ENCODE measurements around the gene ARMH2. TPM values are rescaled to one million over a fixed set of nuclear protein-coding genes. Genes with fewer than 3 reads are reported as not detected.

The ARMH2 gene
- total and polyA plus RNA-seq, 2 donors (not counting 1 experiment from before 2014, with no cell fraction given): 0.43 to 5.0 TPM

DNA sequence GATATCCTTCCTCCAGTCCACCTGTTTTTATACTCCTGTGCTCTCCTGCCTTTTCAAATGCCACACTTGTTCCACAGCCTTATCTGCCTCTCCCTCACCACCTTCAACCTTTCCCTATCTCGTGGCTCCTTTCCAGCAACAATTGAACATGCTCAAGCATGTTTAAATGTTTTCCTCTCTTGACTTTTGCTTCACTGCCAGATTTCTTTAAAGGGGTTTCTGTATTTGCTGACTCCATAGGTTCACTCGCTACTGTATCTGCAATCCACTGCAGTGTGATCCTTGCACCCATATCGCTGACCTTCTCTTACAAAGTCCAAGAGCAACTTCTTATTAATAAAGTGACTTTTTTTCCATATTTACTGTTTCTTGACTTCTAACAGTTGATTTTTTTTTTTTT lies 35.1 kb downstream of the ARMH2 start:
- Mint-ChIP-seq H3K4me3 (no peak overlapping the region), H3K27ac (no peak overlapping the region), H3K4me1 (peaks cover 4% of the 10 kb centered on the region), H3K9me3 (ENCODE audit: insufficient read depth) (no peaks in the 10 kb centered on the region), H3K27me3 (no peaks in the 10 kb centered on the region)
- no peak for DNase-seq
- peaks cover 0 to 6% (median 0%) of the 10 kb centered on the region in 3 donors for H3K9me3 ChIP-seq (ENCODE audit: control extremely low read depth in 1 of 3, control insufficient read depth in 2 of 3, insufficient read depth in 1 of 3, low read length in 2 of 3)
- POLR2A ChIA-PET: no interaction called here
- WGBS (ENCODE audit: insufficient coverage): 70% methylated on average over 1 of the region's 3 CpGs
- H3K4me3 ChIP-seq (ENCODE audit: control extremely low read depth in 1 of 5, extremely low read depth in 1 of 5, insufficient read depth in 1 of 5, low read depth in 2 of 5, low read length in 4 of 5): no peak overlapping the region
- no peak overlapping the region for H2AFZ ChIP-seq (ENCODE audit: insufficient read depth, low read depth, low read length, poor library complexity, severe bottlenecking)
- H3K4me2 ChIP-seq (replicated peaks; ENCODE audit: low read depth, low read length, poor library complexity, severe bottlenecking): no peak overlapping the region
- TF ChIP-seq EZH2 (IDR thresholded peaks at IDR 0.05; ENCODE audit: borderline replicate concordance, insufficient read depth, low read depth, low read length, poor library complexity, severe bottlenecking): no peak
- TF ChIP-seq, protein P1, sequence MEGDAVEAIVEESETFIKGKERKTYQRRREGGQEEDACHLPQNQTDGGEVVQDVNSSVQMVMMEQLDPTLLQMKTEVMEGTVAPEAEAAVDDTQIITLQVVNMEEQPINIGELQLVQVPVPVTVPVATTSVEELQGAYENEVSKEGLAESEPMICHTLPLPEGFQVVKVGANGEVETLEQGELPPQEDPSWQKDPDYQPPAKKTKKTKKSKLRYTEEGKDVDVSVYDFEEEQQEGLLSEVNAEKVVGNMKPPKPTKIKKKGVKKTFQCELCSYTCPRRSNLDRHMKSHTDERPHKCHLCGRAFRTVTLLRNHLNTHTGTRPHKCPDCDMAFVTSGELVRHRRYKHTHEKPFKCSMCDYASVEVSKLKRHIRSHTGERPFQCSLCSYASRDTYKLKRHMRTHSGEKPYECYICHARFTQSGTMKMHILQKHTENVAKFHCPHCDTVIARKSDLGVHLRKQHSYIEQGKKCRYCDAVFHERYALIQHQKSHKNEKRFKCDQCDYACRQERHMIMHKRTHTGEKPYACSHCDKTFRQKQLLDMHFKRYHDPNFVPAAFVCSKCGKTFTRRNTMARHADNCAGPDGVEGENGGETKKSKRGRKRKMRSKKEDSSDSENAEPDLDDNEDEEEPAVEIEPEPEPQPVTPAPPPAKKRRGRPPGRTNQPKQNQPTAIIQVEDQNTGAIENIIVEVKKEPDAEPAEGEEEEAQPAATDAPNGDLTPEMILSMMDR (IDR thresholded peaks at IDR 0.05): no peak
- H3K27ac ChIP-seq (ENCODE audit: low read length in 2 of 2): no peak overlapping the region
- intact Hi-C loops (cut with micrococcal nuclease): no loop called here
- CTCF ChIA-PET: interaction anchor here (0.8 to 5.8 kb wide), 2 partner anchors 181 to 333 kb away, joined by 3 to 68 read pairs; no protein-coding TSS in a partner anchor
- H3K9ac ChIP-seq (ENCODE audit: low read length): no peak overlapping the region
- H3K4me1 ChIP-seq (ENCODE audit: control insufficient read depth in 2 of 2, insufficient read depth in 2 of 2, low read length in 2 of 2): no peaks in the 10 kb centered on the region
- no peaks in the 10 kb centered on the region for H3K27me3 ChIP-seq (replicated peaks in 1 of 4; ENCODE audit: control extremely low read depth in 1 of 4, control insufficient read depth in 3 of 4, insufficient read depth in 4 of 4, low read length in 3 of 4)
- no peaks in the 10 kb centered on the region for H4K20me1 ChIP-seq (ENCODE audit: control insufficient read depth, insufficient read depth, low read length, poor library complexity, severe bottlenecking)
- H3K36me3 ChIP-seq (replicated peaks in 1 of 2; ENCODE audit: control extremely low read depth in 1 of 2, control insufficient read depth in 1 of 2, extremely low read depth in 1 of 2, insufficient read depth in 2 of 2, low read length in 1 of 2): no peaks in the 10 kb centered on the region
- no peak for ATAC-seq (ENCODE audit: low read depth)
- no peaks in the 10 kb centered on the region for H3K79me2 ChIP-seq (ENCODE audit: control insufficient read depth, insufficient read depth, low read length)

DNA sequence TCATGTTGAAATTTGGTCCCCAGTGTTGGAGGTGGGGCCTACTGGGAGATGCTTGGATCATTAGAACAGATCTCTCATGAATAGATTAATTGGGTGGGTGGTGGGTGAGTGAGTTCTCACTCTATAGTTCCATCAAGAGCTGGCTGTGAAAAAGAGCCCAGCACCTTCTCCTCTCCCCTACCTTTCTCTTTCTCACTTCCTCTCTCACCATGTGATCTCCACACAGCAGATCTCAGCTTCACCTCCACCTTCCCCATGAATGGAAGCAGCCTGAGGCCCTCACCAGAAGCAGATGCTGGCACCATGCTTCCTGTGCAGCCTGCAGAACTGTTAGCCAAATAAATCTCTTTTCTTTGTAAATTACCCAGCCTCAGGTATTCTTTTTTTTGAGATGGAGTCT lies 36.9 kb downstream of the ARMH2 start:
- Histone ChIP-seq H3K4me1 (ENCODE audit: control insufficient read depth in 2 of 2, insufficient read depth in 2 of 2, low read length in 2 of 2) (no peaks in the 10 kb centered on the region), H3K27ac (ENCODE audit: low read length in 2 of 2) (no peak overlapping the region), H3K79me2 (ENCODE audit: control insufficient read depth, insufficient read depth, low read length) (no peaks in the 10 kb centered on the region), H3K9ac (ENCODE audit: low read length) (no peak overlapping the region), H4K20me1 (ENCODE audit: control insufficient read depth, insufficient read depth, low read length, poor library complexity, severe bottlenecking) (no peaks in the 10 kb centered on the region), H3K4me3 (ENCODE audit: control extremely low read depth in 1 of 5, extremely low read depth in 1 of 5, insufficient read depth in 1 of 5, low read depth in 2 of 5, low read length in 4 of 5) (no peak overlapping the region), H3K36me3 (replicated peaks in 1 of 2; ENCODE audit: control extremely low read depth in 1 of 2, control insufficient read depth in 1 of 2, extremely low read depth in 1 of 2, insufficient read depth in 2 of 2, low read length in 1 of 2) (no peaks in the 10 kb centered on the region), H3K9me3 (ENCODE audit: control extremely low read depth in 1 of 3, control insufficient read depth in 2 of 3, insufficient read depth in 1 of 3, low read length in 2 of 3) (peaks cover 0 to 6% (median 0%) of the 10 kb centered on the region in 3 donors), H3K4me2 (replicated peaks; ENCODE audit: low read depth, low read length, poor library complexity, severe bottlenecking) (no peak overlapping the region), H3K27me3 (replicated peaks in 1 of 4; ENCODE audit: control extremely low read depth in 1 of 4, control insufficient read depth in 3 of 4, insufficient read depth in 4 of 4, low read length in 3 of 4) (no peaks in the 10 kb centered on the region), H2AFZ (ENCODE audit: insufficient read depth, low read depth, low read length, poor library complexity, severe bottlenecking) (no peak overlapping the region)
- H3K4me1 Mint-ChIP-seq: peaks cover 4% of the 10 kb centered on the region
- no peaks in the 10 kb centered on the region for H3K9me3 Mint-ChIP-seq (ENCODE audit: insufficient read depth)
- TF ChIP-seq, protein P1 (IDR thresholded peaks at IDR 0.05): no peak
- no peak for TF ChIP-seq EZH2 (IDR thresholded peaks at IDR 0.05; ENCODE audit: borderline replicate concordance, insufficient read depth, low read depth, low read length, poor library complexity, severe bottlenecking)
- POLR2A ChIA-PET: interaction anchor here (0.5 kb wide), 1 partner anchor 1810 kb away, joined by 3 read pairs; no protein-coding TSS in a partner anchor
- DNase-seq (no peak), ATAC-seq (ENCODE audit: low read depth) (no peak)
- intact Hi-C loops (cut with micrococcal nuclease): no loop called here
- CTCF ChIA-PET: interaction anchor here (1.0 kb wide), 1 partner anchor 181 kb away, joined by 3 read pairs; no protein-coding TSS in a partner anchor
- H3K4me3 Mint-ChIP-seq: no peak overlapping the region
- H3K27me3 Mint-ChIP-seq: no peaks in the 10 kb centered on the region
- no peak overlapping the region for H3K27ac Mint-ChIP-seq
